Omental fat pad (tissue), 4 donors: ENCODE measurements around the gene PLA2G4A. TPM values are rescaled to one million over a fixed set of nuclear protein-coding genes. Genes with fewer than 3 reads are reported as not detected.

ENCODE experiments used
- ATAC-seq: fragments of 150-250 bp; one replicate; pipeline ENCODE4 v1.9.1; 2016; ENCODE audit warnings: mild to moderate bottlenecking, moderate library complexity; ENCODE audit not compliant: low FRiP score
- DNase-seq: peaks from one replicate; pipeline ENCODE4 v3.0.0-alpha.2; 2019; ENCODE audit warnings: low spot score
- total RNA-seq, 4 donors: library from RNA; depleted of rRNA; stranded (reverse); fragments of >200 nt; gene quantifications; one replicate each; pipeline ENCODE4 v1.1.0, GENCODE V29; 2016
- TF ChIP-seq, protein P1 (sequence below), 3 donors: fragments of 450-650 bp; IDR thresholded peaks; one replicate each; pipeline ENCODE4 v1.5.1; 2016 to 2017; ENCODE audit warnings: antibody characterized with exemption in 3 of 3, mild to moderate bottlenecking in 3 of 3, moderate library complexity in 2 of 3

The PLA2G4A gene
- total RNA-seq, 4 donors from 2014 or later: 8.8 to 26.8 (median 12.4) TPM

DNA sequence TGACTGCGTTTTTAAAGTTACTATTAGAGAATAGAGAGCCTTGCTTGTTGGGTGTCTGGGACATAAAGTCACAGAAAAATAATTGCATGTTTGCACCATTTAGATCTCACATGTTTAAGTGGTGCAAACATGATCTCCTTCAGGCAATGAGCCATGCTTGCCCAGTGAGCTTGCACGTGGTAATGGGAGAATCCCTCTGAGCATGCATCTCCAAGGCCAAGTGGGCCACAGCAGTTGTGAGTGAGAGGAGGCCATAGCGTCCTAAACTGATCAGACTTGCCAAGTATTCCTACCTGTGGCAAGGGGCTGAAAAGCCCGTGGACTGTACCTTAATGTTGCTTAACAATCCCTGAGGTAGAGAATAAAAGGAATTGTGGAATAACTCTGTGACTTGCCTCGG is 158.3 kb downstream of the PLA2G4A start:
- ATAC-seq: no peak
- no peak for DNase-seq
- TF ChIP-seq, protein P1, sequence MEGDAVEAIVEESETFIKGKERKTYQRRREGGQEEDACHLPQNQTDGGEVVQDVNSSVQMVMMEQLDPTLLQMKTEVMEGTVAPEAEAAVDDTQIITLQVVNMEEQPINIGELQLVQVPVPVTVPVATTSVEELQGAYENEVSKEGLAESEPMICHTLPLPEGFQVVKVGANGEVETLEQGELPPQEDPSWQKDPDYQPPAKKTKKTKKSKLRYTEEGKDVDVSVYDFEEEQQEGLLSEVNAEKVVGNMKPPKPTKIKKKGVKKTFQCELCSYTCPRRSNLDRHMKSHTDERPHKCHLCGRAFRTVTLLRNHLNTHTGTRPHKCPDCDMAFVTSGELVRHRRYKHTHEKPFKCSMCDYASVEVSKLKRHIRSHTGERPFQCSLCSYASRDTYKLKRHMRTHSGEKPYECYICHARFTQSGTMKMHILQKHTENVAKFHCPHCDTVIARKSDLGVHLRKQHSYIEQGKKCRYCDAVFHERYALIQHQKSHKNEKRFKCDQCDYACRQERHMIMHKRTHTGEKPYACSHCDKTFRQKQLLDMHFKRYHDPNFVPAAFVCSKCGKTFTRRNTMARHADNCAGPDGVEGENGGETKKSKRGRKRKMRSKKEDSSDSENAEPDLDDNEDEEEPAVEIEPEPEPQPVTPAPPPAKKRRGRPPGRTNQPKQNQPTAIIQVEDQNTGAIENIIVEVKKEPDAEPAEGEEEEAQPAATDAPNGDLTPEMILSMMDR (IDR thresholded peaks at IDR 0.05): no peak

DNA sequence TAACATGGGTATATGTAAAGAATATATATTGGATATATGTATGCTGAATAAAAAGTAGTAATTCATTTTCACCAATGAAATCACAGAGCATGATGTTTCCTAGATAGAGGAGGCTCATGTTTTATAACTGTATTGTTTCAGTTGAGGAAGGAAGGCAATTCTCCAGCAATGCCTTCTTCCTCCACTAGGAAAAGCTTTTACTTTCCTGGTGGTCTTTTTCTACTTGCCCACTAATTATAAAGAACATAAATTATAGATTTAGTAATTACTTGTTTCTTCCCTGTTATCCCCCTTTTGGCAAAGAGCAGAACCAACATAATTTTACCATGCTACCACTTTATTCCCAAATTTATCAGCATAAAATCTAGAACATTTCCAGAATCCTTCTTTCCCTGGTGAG is 159.0 kb downstream of the PLA2G4A start:
- ATAC-seq: no peak
- no peak for DNase-seq
- TF ChIP-seq, protein P1 (IDR thresholded peaks at IDR 0.05): no peak

DNA sequence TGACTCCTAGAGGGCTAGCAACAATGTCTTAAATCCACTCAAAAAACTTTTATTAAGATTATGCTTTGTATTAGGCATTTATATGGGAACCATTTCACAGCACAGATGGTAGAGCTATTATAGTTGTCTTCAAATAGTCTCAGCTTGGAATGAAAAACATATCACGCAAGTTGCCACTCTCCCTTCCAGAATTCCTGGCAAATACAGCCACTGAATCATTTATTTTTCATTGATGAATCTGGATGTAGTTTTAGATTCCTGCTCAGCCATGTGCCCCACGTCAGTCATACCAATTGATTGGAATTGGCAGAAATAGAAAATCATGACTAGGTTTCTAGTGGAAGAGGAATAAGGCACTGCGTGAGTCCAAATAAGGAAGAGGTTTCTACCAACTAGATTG is 165.2 kb downstream of the PLA2G4A start:
- ATAC-seq (no peak), DNase-seq (no peak)
- TF ChIP-seq, protein P1 (IDR thresholded peaks at IDR 0.05): no peak

DNA sequence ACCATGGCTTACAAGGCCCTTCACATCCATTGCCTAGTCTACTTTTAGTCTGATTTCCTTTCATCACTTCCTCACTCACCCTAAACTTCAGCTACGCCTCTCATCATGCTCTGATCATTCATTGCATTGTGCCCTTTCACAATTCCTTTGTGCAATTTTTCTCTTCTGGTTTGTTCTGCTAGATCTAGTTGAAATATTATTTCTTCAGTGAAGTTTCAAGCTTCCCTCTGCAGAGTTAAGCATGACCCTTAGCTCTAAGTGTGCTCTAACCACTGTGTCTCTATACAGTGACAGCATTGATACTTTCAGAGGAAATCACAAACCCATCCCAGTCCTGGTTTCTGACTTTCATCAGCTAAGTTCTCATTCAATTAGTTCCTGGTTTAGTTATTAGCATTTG is 166.1 kb downstream of the PLA2G4A start:
- no peak for DNase-seq
- TF ChIP-seq, protein P1 (IDR thresholded peaks at IDR 0.05): no peak
- no peak for ATAC-seq

DNA sequence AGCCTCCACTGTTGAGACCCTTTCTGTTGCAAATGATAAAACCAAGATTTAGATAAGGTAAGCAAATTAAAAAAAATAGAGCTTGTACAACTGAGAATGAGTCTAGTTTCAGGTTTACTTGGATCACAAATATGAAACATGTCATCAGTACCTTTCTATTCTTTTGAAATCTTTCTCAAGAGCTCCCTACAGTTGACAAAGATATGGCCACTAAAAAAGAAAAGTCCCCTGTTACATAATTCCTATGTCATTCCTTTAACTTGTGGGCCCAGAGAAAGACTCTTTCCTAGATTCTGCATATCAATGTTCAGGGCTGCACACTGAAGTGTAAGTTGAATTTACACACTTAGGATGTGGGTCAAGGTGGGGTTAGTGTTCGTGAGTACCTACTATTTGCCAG is 168.1 kb downstream of the PLA2G4A start:
- DNase-seq (no peak), ATAC-seq (no peak)
- TF ChIP-seq, protein P1 (IDR thresholded peaks at IDR 0.05): no peak

DNA sequence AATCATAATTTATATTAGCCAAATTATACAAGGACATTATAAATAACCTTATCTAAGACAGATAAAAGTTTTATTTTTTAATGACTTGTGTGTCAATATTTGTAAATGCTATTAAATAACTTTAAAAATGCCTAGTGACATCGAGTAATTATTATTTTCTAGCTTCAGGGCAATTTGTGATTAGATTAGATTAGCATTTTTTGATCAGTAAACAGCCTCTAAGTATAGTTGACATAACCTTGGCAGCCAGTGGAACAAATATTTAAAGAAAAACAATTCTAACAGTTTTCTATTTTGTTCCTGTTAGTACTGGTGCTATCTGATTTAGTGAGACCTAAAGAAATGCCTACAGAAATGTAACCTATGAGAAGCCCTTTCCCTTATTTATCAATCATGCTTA is 169.1 kb downstream of the PLA2G4A start:
- no peak for ATAC-seq
- no peak for DNase-seq
- TF ChIP-seq, protein P1 (IDR thresholded peaks at IDR 0.05): no peak

DNA sequence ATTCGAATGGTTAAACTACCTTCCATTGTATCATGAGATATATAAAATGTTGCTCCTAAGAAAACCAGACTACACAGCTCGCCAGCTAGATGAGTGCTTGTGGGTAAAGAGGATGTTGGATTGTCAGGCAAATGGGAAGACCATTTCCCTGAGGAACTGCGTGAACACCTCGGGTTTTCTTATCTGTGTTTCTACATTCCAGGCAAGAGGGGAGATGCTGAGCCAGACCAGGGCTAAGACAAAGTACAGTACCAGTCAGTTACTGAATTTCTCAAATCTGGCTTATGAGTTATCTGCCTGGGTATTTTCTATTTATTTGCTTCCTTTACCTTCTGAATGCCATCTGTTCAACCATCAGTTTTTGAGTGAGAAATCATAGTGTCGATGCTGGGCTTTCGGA is 170.8 kb downstream of the PLA2G4A start:
- TF ChIP-seq, protein P1 (IDR thresholded peaks at IDR 0.05): no peak
- no peak for ATAC-seq

More for the DNA sequence above, 170.8 kb downstream of the PLA2G4A start:
- DNase-seq: no peak
